Measurements from ENCODE around the gene EIF5. TPM values are rescaled to one million over a fixed set of nuclear protein-coding genes. Genes with fewer than 3 reads are reported as not detected.

EIF5 gene
- total and polyA plus RNA-seq, 2 of the 8 experiments (the other 6 are each of a cell fraction or from before 2014, with no cell fraction given) = 179 to 323 TPM

DNA sequence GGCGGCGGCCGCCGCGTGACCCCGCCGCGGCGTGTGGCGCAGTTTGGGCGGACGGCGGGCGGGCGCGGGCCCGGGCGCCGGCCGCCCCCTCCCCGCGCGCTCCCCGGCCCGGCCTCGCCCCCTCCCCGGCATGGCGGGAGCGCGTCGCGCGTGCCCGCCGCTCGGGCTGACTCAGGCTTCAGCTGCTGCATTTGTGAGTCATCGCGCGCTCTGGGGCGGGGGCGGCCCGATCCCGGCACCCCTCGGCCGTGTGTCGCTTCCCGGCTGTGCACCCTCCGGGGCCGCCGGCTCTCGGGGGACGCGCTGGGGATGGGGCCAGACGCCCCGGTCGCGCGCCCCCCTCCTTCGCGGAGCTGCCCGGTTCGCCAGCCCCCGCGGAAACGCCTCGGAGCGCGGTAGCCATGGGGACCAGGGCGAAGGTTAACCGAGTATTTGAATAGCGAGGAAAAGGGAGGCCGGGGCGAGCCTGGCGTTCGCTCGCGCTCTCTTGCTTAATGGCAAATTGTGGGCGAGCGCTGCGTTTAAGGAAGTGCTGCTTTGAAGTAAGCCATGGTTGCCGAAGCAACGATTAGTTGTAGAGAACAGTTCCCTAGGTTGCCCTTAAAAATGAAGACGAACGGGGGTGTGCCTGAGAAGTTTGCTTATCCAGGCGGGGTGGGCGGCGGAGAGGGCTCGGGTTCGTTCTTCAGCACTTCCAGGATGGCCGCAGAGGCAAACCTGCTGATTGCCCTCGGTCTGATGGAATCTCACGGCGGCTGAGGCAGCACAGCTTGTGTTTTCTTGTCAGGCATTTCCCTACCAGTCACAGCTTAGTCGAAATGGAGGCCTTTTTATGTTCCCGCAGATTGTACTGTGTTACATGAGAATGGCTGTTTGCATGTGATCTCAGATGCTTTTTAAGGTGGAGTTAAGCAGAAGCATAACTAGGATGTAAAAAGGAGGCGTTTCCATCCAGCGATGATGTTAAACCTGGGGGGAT is 896 bp downstream of the EIF5 start (continued):
- TF ChIP-seq, protein P1, sequence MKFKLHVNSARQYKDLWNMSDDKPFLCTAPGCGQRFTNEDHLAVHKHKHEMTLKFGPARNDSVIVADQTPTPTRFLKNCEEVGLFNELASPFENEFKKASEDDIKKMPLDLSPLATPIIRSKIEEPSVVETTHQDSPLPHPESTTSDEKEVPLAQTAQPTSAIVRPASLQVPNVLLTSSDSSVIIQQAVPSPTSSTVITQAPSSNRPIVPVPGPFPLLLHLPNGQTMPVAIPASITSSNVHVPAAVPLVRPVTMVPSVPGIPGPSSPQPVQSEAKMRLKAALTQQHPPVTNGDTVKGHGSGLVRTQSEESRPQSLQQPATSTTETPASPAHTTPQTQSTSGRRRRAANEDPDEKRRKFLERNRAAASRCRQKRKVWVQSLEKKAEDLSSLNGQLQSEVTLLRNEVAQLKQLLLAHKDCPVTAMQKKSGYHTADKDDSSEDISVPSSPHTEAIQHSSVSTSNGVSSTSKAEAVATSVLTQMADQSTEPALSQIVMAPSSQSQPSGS (IDR thresholded peaks at IDR 0.05; ENCODE audit: low read length) = no peak
- TF ChIP-seq GABPA (IDR thresholded peaks at IDR 0.05; ENCODE audit: borderline replicate concordance, insufficient read depth, low read length) = no peak
- TF ChIP-seq BACH1 (IDR thresholded peaks at IDR 0.05; ENCODE audit: low read length) = no peak
